HT-29 (cell line): ENCODE results near the gene FAM124B. TPM values are rescaled to one million over a fixed set of nuclear protein-coding genes. Genes with fewer than 3 reads are reported as not detected.
"Not testable (repeated sequence)": the region's sequence is repeated elsewhere in the genome, so short reads cannot be mapped to it uniquely, and the experiment has no call there.

Experiments used
- DNase-seq: peaks from one replicate; pipeline ENCODE4 v3.0.0-alpha.2; 2015; ENCODE audit warnings: low spot score
- total RNA-seq: library from RNA; depleted of rRNA; stranded (reverse); fragments of >200 nt; shearing (Covaris generic); gene quantifications from 2 replicates; pipeline ENCODE4 v1.2.3, GENCODE V29; 2014

The FAM124B gene
- total RNA-seq, 1 experiment from 2014 or later = not detected

GRCh38 chr2:224413381-224413780 lies 11.5 kb upstream of the FAM124B start:
- no peak for DNase-seq

DNA sequence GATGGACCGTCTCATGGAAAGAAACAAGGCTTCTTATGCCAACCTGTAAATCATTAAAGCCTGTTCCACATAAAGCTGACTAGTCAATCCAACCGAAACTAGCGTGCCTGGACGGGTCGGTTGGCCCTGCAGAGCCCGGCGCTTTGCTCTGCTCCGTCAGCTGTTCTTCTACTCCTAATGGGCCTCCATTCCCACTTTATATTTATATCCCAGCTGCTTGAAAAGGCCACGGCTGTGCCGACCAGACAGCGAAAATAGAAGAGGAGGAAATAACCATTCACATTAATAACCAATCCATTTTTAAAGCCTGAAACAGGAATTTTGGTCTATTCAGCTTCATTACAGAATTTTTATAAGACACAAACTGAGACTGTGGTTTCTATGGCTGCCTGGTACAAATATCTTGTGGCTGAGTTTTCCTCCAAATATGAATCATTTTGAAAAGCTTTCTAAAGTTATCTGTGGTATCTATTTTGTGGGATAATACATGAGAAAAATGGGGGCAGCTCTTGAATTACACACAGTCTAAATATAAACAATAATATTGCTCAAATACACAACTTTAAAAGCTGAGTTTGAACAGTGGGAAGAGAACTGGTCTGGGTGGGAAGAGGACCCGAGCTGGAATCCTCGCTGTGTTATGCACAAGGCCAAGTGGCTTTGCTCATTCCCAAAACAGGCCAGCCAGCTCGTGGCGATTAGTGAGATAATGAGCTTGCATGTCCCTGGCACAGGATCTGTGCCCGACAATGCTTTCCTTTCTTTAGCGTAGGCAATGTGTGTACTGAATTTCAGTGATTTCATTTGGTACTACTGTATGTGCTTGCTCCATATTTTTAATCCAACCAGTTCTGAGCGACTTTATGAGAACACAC lies 10.5 kb upstream of the FAM124B start:
- DNase-seq = no peak

DNA sequence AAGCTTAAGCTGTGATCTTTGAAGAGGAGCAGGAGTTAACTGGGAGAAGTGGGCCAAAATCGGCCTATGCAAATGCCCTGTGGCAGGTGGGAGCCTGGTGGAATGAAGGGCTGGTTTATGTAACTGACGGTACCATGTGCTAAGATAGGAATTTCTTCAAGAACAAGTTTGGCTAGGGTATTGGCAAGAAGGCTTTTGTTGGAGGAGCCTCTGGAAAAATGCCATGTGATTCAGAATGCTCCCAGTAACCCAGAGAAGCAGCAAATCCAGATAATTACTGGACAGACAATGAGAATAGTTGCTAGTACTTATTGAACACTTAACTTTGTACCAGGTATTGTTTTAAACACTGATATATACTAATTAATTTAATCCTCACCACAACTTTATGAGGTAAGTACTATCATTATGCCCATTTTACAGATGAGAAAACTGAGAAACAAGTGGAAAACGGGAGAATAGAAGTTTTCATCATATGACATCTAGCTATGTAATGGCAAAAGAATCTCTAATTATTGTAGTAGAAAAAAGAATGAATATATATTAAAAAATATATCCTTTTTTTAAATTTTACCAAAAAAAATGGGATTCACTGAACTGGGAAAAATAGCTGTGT lies 9.1 kb upstream of the FAM124B start:
- no peak for DNase-seq

DNA sequence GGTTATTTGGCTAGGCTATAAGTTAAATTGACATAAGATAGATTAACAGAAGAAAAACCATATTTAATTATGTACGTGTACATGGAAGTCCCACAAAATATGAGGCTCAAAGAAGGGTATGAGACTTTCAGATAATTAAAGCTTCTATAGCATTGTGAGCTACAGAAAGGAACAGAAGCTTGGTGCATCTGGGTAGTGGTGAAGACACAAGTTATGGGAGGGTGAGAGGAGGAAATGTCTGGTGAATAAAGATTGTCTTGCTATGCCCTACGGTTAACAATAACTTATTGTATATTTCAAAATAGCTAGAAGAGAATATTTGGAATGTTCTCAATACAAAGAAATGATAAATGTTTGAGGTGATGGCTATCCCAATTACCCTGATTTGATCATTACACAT lies 6.8 kb upstream of the FAM124B start:
- DNase-seq = no peak

- no peak for DNase-seq
Measured at GRCh38 chr2:224407241-224407701, 5.4 kb upstream of the FAM124B start.

- no peak for DNase-seq
Measured at GRCh38 chr2:224405841-224406370, 4.0 kb upstream of the FAM124B start.

DNA sequence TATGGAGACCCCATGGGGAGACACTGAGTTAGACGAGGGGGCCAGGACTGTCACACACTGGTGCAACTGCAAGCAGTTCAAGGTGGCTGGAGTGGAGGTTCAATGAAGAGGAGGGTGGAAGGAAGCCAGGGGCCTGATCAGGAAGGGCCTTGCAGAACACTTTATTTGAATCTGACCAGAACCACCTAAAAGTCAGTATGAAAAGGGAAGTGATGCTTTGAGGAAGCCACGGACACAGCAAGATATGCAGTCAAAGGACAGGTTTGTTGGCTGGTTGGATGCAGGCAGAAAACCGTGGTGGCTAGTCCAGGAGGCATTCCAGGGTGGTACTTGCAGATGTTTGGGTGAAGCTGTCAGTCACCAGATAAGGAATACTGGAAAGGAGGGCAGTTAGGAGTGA lies 3.5 kb upstream of the FAM124B start:
- DNase-seq = no peak

- DNase-seq = no peak
Measured at GRCh38 chr2:224404796-224405195, 2.9 kb upstream of the FAM124B start.

DNA sequence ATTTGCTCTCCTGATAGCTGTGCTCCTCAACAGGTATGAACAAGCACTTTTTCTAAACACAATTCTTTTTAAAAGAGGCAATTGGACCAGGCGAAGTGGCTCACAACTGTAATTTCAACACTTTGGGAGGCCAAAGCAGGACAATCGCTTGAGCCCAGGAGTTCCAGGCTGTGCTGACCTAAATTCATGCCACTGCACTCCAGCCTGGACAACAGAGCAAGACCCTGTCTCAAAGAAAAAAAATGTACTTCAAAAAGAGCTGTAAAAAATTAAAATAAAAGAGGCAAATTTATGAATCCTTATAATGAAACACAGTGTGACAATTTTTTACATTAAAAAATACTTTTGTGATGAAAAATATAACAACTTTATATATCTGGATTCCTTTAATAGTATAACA lies 1.8 kb upstream of the FAM124B start:
- DNase-seq = no peak

- DNase-seq = no peak
Measured at GRCh38 chr2:224400886-224401632, 848 bp downstream of the FAM124B start.

GRCh38 chr2:224400174-224400810 lies 1.6 kb downstream of the FAM124B start:
- DNase-seq = no peak

- DNase-seq = no peak
Measured at GRCh38 chr2:224398289-224398688, 3.6 kb downstream of the FAM124B start.

DNA sequence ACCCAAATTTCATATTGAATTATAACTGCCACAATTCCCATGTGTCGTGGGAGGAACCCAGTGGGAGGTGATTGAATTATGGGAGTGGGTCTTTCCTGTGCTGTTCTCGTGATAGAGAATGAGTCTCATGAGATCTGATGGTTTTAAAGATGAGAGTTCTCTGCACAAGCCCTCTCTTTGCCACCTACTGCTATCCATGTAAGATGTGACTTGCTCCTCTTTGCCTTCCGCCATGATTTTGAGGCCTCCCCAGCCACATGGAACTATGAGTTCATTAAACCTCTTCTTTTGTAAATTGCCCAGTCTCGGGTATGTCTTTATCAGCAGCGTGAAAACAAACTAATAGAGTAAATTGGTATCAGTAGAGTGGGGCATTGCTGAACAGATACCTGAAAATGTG lies 4.8 kb downstream of the FAM124B start:
- DNase-seq = not testable (repeated sequence)

DNA sequence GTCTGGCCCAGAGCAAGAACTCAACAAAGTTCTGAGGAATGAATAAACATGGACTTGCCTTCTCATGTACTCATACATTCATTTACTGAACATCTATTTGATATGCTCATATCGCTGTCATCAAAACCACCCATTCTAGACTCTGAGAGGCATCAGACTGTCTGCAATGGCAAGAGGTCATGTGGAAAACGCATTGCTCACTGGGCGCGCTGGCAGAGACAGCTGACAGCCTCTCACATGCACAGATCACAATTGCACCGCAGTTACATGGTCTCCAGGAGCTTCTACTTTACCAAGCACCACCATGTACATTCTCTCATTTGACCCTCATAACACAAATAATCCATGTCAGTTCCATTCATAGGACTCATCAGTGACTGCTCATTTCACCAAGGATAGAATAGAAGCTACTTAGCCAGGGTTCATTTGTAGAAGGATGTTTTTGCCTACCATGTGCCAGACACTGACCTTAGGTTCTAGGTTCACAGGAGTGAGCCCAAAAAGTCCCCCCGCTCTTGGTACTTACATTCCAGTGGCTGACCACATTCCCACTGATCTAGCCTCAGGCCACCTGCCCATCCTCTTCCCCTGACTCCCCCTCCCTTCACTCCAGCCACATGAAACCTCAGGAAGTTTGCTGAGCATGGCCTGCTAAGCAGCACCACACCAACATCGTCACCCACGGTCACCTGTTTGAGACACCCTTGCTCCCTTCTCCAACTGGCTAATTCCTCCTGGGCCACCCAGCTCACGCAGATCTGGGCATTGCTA lies 6.1 kb downstream of the FAM124B start:
- DNase-seq = no peak

DNA sequence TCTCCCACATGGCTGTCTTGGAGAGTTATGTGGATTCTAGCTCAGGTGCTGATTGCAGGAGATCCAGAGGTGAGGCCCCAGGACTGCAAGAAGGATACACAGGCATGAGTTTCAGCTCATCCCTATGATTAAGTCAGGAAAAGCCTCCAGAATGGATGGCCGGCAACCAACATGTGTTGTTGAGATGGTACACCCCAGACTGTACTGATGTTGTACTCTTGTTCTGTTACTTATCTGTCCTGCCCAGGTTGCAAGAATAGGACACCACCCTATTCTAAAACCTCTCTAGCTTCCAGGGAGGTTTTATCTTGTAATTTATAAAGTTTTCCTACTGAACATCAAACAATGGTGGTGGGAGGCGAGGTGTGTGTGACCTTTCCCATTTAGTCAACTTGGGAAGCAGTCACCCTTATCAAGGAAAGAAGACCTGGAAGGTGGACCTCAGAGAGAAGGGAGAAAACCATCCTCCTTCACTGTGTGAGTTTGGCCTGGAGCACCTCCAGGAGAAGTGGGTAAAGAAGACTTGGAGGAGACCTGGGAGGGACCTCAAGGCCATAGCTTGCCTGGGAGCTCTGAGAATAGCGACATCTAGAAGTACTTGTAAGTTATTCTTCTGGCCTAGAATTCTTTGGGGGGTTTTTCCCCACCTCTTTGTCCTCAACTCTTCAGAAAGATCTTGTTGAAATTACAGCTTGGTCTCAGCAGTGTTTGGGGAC lies 8.6 kb downstream of the FAM124B start:
- no peak for DNase-seq

DNA sequence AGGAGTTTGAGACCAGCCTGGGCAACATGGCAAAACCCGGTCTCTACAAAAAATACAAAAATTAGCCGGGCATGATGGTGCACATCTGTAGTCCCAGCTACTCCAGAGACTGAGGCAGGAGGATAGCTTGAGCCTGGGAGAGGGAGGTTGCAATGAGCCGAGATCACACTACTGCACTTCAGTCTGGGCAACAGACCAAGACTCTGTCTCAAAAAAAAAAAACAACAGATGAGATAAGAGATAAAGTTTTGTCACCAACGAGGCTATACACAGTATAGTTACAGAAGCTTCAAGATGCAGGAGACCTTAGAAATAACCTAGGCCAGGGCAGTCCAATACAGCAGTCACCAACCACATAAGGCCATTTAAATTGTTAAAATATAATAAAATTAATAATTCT lies 9.4 kb downstream of the FAM124B start:
- no peak for DNase-seq

GRCh38 chr2:224389317-224389716 lies 12.6 kb downstream of the FAM124B start:
- no peak for DNase-seq

GRCh38 chr2:224386876-224387275 lies 15.0 kb downstream of the FAM124B start:
- no peak for DNase-seq

DNA sequence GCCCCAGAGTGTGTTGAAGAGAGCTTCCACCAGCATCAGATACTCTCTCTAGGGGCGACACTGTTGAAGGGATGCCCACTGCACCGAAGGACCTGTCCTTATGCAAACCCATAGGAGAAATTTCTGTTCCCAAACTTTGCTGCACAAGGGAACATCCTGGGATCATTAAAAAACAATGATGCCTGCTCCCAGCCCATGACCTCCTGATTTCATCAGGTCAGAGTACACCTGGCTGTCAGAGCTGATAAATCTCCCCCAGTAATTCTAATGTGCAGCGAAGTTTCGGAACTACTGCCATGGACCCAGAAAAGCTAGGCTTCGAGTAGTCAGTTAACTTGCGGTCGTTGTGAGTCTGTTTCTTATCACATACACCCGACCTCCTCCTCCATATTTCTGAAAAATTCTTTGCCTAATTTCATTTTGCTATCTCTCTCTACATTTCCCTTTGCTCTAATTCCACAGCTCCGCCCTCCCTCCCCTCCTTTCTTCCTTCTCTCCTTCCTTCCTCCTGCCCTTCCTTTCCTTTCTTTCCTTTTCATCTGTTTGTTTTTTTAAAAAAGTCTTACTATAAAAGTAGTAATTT lies 18.8 kb downstream of the FAM124B start:
- no peak for DNase-seq

DNA sequence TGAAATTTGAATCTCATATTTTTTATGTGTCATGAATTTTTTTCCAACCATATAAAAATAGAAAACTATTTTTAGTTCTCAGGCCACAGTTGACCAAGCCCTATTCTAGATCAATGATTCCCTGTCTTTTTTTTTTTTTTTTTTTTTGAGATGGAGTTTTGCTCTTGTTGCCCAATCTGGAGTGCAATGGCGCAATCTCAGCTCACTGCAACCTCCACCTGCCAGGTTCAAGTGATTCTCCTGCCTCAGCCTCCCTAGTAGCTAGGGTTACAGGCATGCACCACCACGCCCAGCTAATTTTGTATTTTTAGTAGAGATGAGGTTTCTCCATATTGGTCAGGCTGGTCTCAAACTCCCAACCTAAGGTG lies 19.6 kb downstream of the FAM124B start:
- DNase-seq = not testable (repeated sequence)
